H54 (cell line): Measurements from ENCODE around the gene TCAP.

Experiments
- DNase-seq: peaks from one replicate; pipeline ENCODE4 v3.0.0; 2011; ENCODE audit warnings: low spot score, mixed read lengths; ENCODE audit not compliant: insufficient read length
- FAIRE-seq: peaks from 3 replicates; lab custom pipeline; 2011; peaks lifted over from hg19 to GRCh38; lab: Jason Lieb, UNC
- POLR2A ChIP-seq: IDR thresholded peaks from 2 replicates; pipeline ENCODE4 v1.6.1; 2011; ENCODE audit warnings: low read depth, mild to moderate bottlenecking, low read length

Gene TCAP

DNA sequence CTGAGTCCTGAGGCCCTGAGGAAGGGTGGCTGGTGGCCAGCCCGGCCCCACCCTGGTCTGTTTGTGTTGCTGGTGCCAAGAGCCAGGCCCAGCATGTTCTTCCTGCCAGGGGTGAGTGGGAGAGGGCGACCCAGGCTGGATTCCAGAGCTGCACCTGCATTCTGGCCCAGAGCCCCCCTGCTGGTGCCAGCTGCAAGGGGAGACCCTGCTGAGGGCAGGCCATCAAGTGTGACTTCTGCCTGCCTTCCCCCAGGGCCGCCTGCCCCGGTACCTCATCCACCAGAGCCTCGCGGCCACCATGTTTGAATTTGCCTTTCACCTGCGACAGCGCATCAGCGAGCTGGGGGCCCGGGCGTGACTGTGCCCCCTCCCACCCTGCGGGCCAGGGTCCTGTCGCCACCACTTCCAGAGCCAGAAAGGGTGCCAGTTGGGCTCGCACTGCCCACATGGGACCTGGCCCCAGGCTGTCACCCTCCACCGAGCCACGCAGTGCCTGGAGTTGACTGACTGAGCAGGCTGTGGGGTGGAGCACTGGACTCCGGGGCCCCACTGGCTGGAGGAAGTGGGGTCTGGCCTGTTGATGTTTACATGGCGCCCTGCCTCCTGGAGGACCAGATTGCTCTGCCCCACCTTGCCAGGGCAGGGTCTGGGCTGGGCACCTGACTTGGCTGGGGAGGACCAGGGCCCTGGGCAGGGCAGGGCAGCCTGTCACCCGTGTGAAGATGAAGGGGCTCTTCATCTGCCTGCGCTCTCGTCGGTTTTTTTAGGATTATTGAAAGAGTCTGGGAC lies 2.4 kb upstream of the TCAP start:
- DNase-seq = no peak
- FAIRE-seq = no peak
- no peak for TF ChIP-seq POLR2A

DNA sequence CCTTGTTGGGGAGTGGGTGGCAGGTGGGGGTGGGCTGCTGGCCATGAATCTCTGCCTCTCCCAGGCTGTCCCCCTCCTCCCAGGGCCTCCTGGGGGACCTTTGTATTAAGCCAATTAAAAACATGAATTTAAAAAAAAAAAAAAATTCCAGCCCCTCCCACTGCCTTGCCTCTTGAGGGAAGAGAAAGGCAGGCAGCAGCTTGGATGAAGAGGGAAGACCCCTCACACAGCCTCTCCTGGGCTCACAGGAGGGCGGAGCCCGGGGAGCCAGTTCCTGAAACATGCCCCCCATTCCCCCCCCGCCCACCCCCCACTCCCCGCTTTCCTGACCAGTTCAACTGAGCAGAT lies 1.8 kb upstream of the TCAP start:
- FAIRE-seq (no peak), DNase-seq (no peak)
- TF ChIP-seq POLR2A = no peak

DNA sequence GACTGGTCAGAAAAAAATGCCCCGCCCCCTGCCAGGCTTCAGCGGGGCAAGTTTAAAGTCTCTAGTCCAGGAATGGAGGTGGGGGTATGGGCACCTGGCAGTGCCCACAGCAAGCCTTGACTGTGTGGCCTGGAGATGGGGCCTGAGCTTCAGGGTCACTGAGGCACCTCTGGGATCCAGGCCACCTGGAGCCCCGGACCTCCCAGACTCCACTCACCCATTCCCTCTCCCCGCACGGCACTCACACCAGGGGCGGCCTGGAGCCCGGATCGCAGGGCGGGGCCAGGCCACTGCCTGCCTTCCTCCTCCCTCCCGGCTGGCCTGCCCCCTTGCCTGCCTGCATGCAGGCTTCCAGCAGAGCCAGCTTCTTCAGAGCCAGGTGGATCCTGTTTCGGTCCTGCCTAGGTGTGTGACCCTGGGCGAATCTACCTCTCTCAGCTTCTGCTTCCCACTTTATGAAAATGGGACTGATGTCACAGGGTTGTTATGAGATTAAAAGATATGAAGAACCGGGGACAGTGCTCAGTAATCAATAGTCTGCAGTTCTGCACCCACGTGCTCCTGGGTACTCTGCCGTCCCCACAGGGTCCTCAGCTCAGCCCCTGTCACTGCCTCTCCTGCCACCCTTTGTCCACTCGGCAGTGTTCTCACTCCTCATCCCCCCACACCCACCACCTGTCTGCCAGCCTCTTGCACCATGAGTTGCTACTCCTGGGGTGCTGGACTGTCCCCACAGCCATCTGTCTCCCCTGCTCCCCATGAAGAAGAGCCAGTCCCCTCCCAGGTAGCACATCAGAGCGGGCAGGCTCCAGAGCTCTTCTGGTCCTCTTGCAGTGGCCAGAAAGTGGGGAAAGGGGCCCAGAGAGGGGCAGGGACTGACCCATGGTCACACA lies 1.2 kb upstream of the TCAP start:
- FAIRE-seq = no peak
- no peak for DNase-seq
- TF ChIP-seq POLR2A = no peak

DNA sequence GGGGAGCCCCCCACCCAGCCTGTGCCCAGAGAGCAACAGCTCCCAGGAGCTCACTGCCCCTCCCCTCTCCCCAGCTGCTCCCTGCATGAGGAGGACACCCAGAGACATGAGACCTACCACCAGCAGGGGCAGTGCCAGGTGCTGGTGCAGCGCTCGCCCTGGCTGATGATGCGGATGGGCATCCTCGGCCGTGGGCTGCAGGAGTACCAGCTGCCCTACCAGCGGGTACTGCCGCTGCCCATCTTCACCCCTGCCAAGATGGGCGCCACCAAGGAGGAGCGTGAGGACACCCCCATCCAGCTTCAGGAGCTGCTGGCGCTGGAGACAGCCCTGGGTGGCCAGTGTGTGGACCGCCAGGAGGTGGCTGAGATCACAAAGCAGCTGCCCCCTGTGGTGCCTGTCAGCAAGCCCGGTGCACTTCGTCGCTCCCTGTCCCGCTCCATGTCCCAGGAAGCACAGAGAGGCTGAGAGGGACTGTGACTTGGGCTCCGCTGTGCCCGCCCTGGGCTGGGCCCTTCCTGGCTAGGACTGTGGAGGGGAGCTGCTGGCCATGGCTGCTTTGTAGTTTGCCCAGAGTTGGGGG lies 584 bp downstream of the TCAP start:
- no peak for FAIRE-seq
- no peak for DNase-seq
- TF ChIP-seq POLR2A = no peak

DNA sequence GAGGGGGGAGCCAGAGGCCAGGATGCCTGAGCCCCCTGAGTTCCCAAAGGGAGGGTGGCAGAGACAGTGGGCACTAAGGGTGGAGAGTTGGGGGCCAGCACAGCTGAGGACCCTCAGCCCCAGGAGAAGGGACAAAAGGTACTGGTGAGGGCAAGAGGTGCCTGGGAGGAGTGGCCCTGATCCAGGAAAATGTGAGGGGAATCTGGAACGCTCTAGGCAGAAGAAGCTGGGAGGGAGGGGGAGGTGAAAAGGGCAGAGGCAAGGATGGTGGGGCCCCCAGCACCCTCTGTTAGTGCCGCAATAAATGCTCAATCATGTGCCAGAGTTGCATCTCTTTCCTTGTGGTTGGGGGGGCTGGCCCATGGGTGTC lies 1.1 kb downstream of the TCAP start:
- DNase-seq = no peak
- FAIRE-seq = no peak
- no peak for TF ChIP-seq POLR2A

DNA sequence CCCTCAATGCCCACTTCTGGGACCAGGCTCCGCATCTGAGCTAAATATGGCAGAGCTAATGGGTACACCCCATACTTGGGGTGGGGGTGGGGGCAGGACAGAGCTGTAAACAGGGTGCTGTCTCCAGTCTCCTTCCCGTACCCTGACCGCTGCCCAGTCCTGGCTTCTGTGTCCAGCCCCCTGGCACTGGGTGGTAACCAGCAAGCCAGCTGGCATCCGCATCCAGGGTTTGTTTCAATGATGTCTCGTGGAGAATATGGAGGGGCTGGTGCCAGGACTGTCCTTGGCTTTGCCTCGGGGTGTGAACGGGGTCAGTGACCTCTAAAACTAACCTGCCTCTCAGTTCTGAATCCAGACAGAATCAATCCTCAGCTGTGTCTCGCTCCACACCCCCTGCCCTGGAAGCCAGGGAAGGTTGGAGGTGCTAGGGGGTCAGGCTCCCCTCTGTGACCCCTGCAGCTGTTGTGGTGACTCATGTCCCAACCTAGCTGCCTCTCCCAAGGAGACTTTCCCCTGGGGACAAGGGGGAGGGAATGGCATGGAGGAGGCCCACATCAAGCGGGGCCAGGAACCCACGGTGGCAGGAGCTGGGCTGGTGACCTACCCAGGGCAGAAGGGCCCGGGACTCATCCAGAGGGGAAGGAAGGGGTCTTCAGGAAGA lies 1.6 kb downstream of the TCAP start:
- TF ChIP-seq POLR2A = no peak
- FAIRE-seq (no peak), DNase-seq (no peak)

DNA sequence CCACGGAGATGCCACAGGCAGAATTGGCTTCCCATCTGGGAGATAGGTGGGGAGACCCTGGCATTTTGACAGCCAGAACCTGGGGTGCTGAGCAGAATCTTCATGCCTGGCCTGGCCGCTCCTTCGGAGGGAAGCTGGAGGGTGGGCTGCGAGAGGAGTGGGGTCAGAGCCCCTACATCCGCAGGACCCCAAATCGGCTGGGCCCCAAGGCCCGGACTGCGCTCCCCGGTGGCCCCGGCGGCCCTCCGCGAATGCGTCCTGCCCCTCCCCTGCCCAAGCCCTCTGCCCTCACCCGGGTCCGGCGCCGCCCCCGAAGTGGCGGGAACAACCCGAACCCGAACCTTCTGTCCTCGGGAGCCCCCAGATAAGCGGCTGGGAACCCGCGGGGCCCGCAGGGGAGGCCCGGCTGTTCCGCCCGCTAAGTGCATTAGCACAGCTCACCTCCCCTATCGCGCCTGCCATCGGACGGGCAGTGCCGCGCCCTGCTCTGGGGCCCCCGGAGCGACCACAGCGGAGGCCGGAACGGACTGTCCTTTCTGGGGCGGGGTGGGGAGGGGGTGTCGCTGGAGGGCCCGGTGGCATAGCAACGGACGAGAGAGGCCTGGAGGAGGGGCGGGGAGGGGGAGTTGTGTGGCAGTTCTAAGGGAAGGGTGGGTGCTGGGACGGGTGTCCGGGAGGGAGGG lies 2.3 kb downstream of the TCAP start:
- no peak for TF ChIP-seq POLR2A
- FAIRE-seq = no peak
- no peak for DNase-seq

DNA sequence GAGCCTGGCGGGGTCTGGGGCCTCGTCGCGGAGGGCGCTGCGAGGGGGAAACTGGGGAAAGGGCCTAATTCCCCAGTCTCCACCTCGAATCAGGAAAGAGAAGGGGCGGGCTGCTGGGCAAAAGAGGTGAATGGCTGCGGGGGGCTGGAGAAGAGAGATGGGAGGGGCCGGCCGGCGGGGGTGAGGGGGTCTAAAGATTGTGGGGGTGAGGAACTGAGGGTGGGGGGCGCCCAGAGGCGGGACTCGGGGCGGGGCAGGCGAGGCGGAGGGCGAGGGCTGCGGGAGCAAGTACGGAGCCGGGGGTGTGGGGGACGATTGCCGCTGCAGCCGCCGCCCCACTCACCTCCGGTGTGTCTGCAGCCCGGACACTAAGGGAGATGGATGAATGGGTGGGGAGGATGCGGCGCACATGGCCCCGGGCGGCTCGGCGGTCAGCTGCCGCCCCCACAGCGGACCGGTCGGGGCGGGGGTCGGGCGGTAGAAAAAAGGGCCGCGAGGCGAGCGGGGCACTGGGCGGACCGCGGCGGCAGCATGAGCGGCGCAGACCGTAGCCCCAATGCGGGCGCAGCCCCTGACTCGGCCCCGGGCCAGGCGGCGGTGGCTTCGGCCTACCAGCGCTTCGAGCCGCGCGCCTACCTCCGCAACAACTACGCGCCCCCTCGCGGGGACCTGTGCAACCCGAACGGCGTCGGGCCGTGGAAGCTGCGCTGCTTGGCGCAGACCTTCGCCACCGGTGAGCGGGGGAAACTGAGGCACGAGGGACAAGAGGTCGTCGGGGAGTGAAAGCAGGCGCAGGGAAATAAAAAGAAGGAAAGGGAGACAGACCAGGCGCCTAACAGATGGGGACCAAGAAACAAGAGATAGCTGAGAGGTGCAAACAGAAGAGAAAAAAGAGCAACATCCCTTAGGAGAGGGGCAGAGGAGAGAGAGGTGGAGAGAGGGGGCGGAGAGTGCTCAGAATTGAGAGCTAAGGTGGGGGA lies 3.1 kb downstream of the TCAP start, which contains the start of gene PNMT:
Gene PNMT (plus strand): TSS at position 509 of the 980 bp plus-strand sequence. CDS start 23 bp downstream, at position 532.
- TF ChIP-seq POLR2A = no peak
- DNase-seq (no peak), FAIRE-seq (no peak)

DNA sequence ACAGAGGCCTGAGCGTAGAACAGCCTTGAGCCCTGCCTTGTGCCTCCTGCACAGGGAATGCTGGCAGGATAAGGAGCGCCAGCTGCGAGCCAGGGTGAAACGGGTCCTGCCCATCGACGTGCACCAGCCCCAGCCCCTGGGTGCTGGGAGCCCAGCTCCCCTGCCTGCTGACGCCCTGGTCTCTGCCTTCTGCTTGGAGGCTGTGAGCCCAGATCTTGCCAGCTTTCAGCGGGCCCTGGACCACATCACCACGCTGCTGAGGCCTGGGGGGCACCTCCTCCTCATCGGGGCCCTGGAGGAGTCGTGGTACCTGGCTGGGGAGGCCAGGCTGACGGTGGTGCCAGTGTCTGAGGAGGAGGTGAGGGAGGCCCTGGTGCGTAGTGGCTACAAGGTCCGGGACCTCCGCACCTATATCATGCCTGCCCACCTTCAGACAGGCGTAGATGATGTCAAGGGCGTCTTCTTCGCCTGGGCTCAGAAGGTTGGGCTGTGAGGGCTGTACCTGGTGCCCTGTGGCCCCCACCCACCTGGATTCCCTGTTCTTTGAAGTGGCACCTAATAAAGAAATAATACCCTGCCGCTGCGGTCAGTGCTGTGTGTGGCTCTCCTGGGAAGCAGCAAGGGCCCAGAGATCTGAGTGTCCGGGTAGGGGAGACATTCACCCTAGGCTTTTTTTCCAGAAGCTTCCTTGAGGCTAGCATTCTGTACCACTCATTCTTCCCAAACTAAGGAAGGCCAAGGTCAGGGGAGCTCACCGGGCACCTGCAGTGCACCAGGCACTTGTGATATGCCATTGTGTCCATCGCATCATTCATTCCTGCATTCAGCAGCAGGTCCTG lies 5.0 kb downstream of the TCAP start:
- no peak for FAIRE-seq
- no peak for TF ChIP-seq POLR2A
- no peak for DNase-seq

DNA sequence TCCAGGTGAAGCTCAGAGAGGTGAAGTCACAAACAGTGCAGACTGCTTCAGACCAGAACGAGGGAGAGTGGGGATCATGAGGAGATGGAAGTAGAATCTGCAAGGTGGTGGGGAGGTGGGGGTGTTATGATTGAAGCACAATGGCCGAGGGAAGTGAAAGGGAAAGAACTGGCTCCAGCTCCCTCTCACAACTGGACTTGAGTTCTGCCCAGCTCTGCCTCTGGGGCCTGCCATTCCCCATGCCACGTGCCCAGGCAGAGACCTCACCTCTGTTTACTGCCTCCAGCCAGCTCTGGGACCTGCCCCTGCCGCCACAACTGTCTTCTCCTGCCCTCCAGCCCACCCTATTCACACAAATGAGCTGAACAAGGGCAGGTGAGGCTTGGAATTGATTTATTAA lies 5.6 kb downstream of the TCAP start:
- no peak for DNase-seq
- no peak for FAIRE-seq
- no peak for TF ChIP-seq POLR2A

DNA sequence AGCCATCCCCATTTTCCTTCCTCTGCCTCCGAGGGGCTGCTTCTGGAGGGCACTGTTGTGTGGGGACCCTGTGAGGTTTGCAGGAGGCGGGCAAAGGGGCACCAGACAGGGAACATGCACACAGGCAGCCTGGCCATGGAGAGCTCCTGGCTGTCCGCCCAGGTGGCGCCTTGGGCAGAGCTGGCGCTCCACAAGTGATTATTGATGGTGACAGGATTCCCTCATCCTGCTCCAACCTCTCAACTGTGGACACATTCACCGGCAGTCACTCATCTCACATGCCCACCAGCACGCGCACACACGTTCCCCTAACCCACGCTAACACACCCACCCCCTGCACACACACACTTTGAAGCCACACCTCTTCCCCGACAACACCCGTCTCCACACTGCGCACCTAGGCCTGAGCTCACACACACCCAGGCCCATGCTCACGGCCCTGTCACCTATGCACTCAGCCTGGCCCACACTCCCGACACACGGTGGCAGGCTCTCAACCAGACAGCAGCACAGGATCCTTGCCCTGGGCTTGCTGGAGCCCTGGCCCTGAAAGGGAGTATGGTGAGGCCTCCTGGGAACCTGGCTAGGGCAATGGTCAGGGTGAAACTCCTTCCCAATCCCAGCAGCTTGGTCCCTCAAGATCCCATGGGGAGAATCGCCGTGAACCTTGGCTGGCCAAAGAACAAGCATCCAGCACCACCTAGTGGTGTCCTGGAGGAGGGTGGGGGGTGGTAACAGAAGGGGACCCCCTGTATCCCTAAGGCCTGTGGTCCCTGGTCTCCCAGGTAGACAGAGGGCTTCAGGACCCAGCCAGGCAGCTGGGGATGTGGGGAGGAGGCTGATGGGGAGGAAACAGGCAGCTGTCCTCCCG lies 6.7 kb downstream of the TCAP start:
- no peak for TF ChIP-seq POLR2A
- FAIRE-seq (no peak), DNase-seq (no peak)
